K562 (cell line): ENCODE results near the gene COG3. TPM values are rescaled to one million over a fixed set of nuclear protein-coding genes. Genes with fewer than 3 reads are reported as not detected.

Source experiments
- ATAC-seq: fragments of 200-7000 bp; cut with Tn5 transposase; 3 replicates; pipeline ENCODE4 v1.9.1; 2020; ENCODE audit warnings: moderate library complexity
- BruUV-seq: library from RNA; stranded (reverse); fragments of 400-500 nt; replicated peaks from 2 replicates; lab custom pipeline; 2021; lab: Mats Ljungman, UMichigan
- CTCF ChIA-PET: fragments of 300-600 bp; formaldehyde crosslinking; extraction: SDS; loops from one replicate; lab custom pipeline; 2021; ENCODE audit warnings: low intra/inter-chr PET ratio; lab: Yijun Ruan, JAX
- POLR2A ChIA-PET: fragments of 300-600, 350-650 bp; sonication (Branson Sonifier 250); formaldehyde crosslinking; extraction: SDS; loops from one replicate; lab custom pipeline; 2021; ENCODE audit warnings: antibody characterized with exemption, inconsistent platforms; lab: Yijun Ruan, JAX
- DNase-seq, 4 experiments: peaks; one replicate each; pipeline versions ENCODE4 v3.0.0 to v3.0.0-alpha.2; 2011 to 2018; ENCODE audit warnings: low spot score in 3 of 4, mixed read lengths in 3 of 4; ENCODE audit errors: extremely low read depth in 1 of 4
- FAIRE-seq: peaks from 2 replicates; lab custom pipeline; 2011; peaks lifted over from hg19 to GRCh38; lab: Jason Lieb, UNC
- H2AFZ ChIP-seq: 2 replicates; pipeline ENCODE4 v1.6.0; 2011; ENCODE audit warnings: low read depth, low read length, control low read depth, inconsistent platforms
- H3K27ac ChIP-seq: fragments of 200-600 bp; 3 replicates; pipeline ENCODE4 v1.8.0; 2011; ENCODE audit warnings: low read depth, mild to moderate bottlenecking, control low read depth, inconsistent platforms, low read length, moderate library complexity, mixed read lengths; ENCODE audit errors: extremely low read depth
- H3K27me3 ChIP-seq, 2 experiments: fragments of 300-600 bp in 1 of 2; 2 replicates in 1 of 2; 3 replicates in 1 of 2; pipeline versions ENCODE4 v1.6.0 to v1.8.0; 2011; ENCODE audit warnings: inconsistent platforms in 2 of 2, low read length in 2 of 2, mild to moderate bottlenecking in 1 of 2, mixed read lengths in 1 of 2, moderate library complexity in 1 of 2; ENCODE audit not compliant: control insufficient read depth in 2 of 2, insufficient read depth in 2 of 2
- H3K36me3 ChIP-seq: fragments of 300-600 bp; 3 replicates; pipeline ENCODE4 v1.8.0; 2011; ENCODE audit warnings: mild to moderate bottlenecking, low read length, inconsistent platforms; ENCODE audit not compliant: control insufficient read depth, insufficient read depth
- H3K4me1 ChIP-seq, 2 experiments: fragments of 200-600 bp in 1 of 2; replicated peaks in 1 of 2; 2 replicates in 1 of 2; 3 replicates in 1 of 2; pipeline versions ENCODE4 v1.5.1 to v1.8.0; 2011; ENCODE audit warnings: inconsistent platforms in 2 of 2, low read length in 2 of 2, mild to moderate bottlenecking in 1 of 2, mixed read lengths in 1 of 2, moderate library complexity in 1 of 2; ENCODE audit not compliant: control insufficient read depth in 2 of 2, insufficient read depth in 2 of 2
- H3K4me2 ChIP-seq: 2 replicates; pipeline ENCODE4 v1.6.1; 2011; ENCODE audit warnings: low read length, control low read depth, inconsistent platforms, mixed read lengths; ENCODE audit not compliant: insufficient read depth
- H3K4me3 ChIP-seq: fragments of 200-600 bp; sonication (generic), shearing (Covaris generic); 2 replicates; pipeline ENCODE4 v1.5.1; 2016; ENCODE audit warnings: control low read depth, inconsistent platforms
- H3K79me2 ChIP-seq: fragments of 200-600 bp; 3 replicates; pipeline ENCODE4 v1.8.0; 2011; ENCODE audit warnings: low read length, inconsistent platforms; ENCODE audit not compliant: control insufficient read depth, insufficient read depth
- H3K9ac ChIP-seq, 2 experiments: 2 replicates each; pipeline versions ENCODE4 v1.6.0 to v1.6.1; 2011; ENCODE audit warnings: low read depth in 2 of 2, low read length in 2 of 2, control low read depth in 1 of 2, inconsistent platforms in 1 of 2, mild to moderate bottlenecking in 1 of 2, mixed read lengths in 1 of 2; ENCODE audit not compliant: insufficient read depth in 1 of 2
- H3K9me1 ChIP-seq: one replicate; pipeline ENCODE4 v1.6.0; 2011; ENCODE audit warnings: inconsistent platforms, mild to moderate bottlenecking, low read length, moderate library complexity; ENCODE audit not compliant: control insufficient read depth, insufficient read depth
- H3K9me3 ChIP-seq: replicated peaks from 2 replicates; pipeline ENCODE4 v1.5.1; 2011; ENCODE audit warnings: low read depth, low read length, inconsistent platforms; ENCODE audit not compliant: control insufficient read depth, insufficient read depth
- H4K20me1 ChIP-seq: replicated peaks from 2 replicates; pipeline ENCODE4 v1.6.1; 2011; ENCODE audit warnings: low read length, inconsistent platforms, mixed read lengths; ENCODE audit not compliant: control insufficient read depth, insufficient read depth
- CHD2 ChIP-seq: IDR thresholded peaks from 2 replicates; pipeline ENCODE4 v1.6.1; 2011; ENCODE audit warnings: low read depth, low read length
- EWSR1 ChIP-seq: fragments of 450-650 bp; IDR thresholded peaks from 2 replicates; pipeline ENCODE4 v1.6.1; 2018; ENCODE audit warnings: borderline replicate concordance, mild to moderate bottlenecking, low read depth, moderate library complexity; ENCODE audit not compliant: partially characterized antibody
- HMG20B ChIP-seq: fragments of 250-450 bp; sonication (Bioruptor Pico); IDR thresholded peaks from 2 replicates; pipeline ENCODE4 v1.5.0; 2021; ENCODE audit warnings: mild to moderate bottlenecking
- MAFF ChIP-seq: IDR thresholded peaks from 2 replicates; pipeline ENCODE4 v1.6.1; 2012; ENCODE audit warnings: low read length, improper control_type of control experiment
- NCOR1 ChIP-seq: fragments of 450-650 bp; IDR thresholded peaks from 2 replicates; pipeline ENCODE4 v1.6.1; 2016; ENCODE audit warnings: mild to moderate bottlenecking, moderate library complexity
- PHB2 ChIP-seq: fragments of 450-650 bp; IDR thresholded peaks from 2 replicates; pipeline ENCODE4 v1.6.1; 2017; ENCODE audit warnings: low read depth
- TOE1 ChIP-seq, 2 experiments: fragments of 450-650 bp in 1 of 2; sonication (generic) in 1 of 2; formaldehyde crosslinking in 1 of 2; IDR thresholded peaks; 2 replicates each; pipeline versions ENCODE4 v1.7.1 to v1.8.0; 2016 to 2022; ENCODE audit warnings: borderline replicate concordance in 2 of 2, mild to moderate bottlenecking in 2 of 2, antibody characterized with exemption in 1 of 2, inconsistent platforms in 1 of 2, low read depth in 1 of 2, missing genetic modification reagents in 1 of 2, moderate library complexity in 1 of 2
- ZEB2 ChIP-seq: fragments of 450-650 bp; IDR thresholded peaks from 2 replicates; pipeline ENCODE4 v1.6.1; 2016
- ZNF253 ChIP-seq: fragments of 250-450 bp; sonication (Bioruptor Pico); conservative IDR thresholded peaks from 2 replicates; pipeline ENCODE4 v1.6.1; 2021; ENCODE audit warnings: mild to moderate bottlenecking
- ZNF316 ChIP-seq: fragments of 450-650 bp; IDR thresholded peaks from 2 replicates; pipeline ENCODE4 v1.6.1; 2016
- WGBS: fragments of 100-300 bp; shearing (Covaris generic); methylation state at CpG from one replicate; pipeline ENCODE4 v1.1.6; 2016; ENCODE audit warnings: low coverage, mixed read lengths; ENCODE audit not compliant: insufficient coverage; ENCODE audit errors: missing lambda C conversion rate; 5-methylcytosine and 5-hydroxymethylcytosine counted together
- in situ Hi-C: fragments of 300-500 bp; cut with MboI; formaldehyde crosslinking; loops from 4 replicates; pipeline ENCODE4 v1.15.0; 2018; ENCODE audit warnings: inconsistent platforms, mixed read lengths
- intact Hi-C: fragments of 100-400 bp; cut with micrococcal nuclease; formaldehyde crosslinking; loops from 2 replicates; pipeline ENCODE4 v1.14.2; 2022
- polyA plus RNA-seq, 8 experiments: library from polyadenylated mRNA; depleted of rRNA in 4 of 8; stranded (reverse) in 5 of 8; unstranded in 3 of 8; fragments of >200 nt; fragmentation: Nextera tagmentation in 2 of 8; fragmentation: Illumina TruSeq in 1 of 8; extraction: Ambion mirVana in 2 of 8; extraction: Trizol in 1 of 8; gene quantifications; 2 replicates each; pipeline versions ENCODE4 v1.2.1 to v1.2.3, GENCODE V29; 2011 to 2014; ENCODE audit warnings: inconsistent platforms in 1 of 8, missing spikeins in 1 of 8
- total RNA-seq, 7 experiments: library from RNA; depleted of rRNA in 6 of 7; stranded (reverse); fragments of >200 nt in 6 of 7; fragmentation: Illumina TruSeq in 2 of 7; extraction: Trizol in 2 of 7; gene quantifications; 2 replicates each; pipeline versions ENCODE4 v1.2.1 to v1.2.3, GENCODE V29; 2011 to 2021; ENCODE audit warnings: low replicate concordance in 1 of 7

COG3 gene
- total and polyA plus RNA-seq, 9 of the 15 experiments (the other 6 are each of a cell fraction or from before 2014, with no cell fraction given): 3.9 to 22.9 (median 14.5) TPM

- H3K9ac ChIP-seq: no peak overlapping the region
Measured at GRCh38 chr13:45436953-45437352, 27.8 kb upstream of the COG3 start.

DNA sequence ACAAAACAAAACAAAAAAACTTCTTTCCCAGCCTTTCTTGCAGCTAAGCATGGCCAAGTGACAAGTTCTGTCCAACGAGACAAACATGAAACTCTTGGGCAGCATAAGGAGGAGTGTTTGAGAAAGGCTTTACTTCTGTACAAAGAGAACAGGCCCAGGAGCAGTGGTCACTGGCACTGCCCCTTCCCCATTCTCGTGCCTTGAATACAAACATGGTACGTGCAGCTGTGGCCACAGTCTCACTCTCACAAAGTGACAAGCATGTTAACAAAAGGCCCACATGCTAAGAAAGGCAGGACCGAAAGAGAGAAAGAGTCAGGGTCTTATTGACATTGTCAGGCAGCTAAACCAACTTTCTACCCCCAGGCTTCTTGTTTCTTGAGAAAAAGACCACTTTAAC lies 26.8 kb upstream of the COG3 start:
- H3K4me1 ChIP-seq: peaks cover 0 to 7% of the 10 kb centered on the region in 2 experiments; a peak in 1 of 5 replicates
- POLR2A ChIA-PET: interaction anchor here (0.6 to 1.1 kb wide), 3 partner anchors 8 to 897 kb away, joined by 3 read pairs; no protein-coding TSS in a partner anchor
- in situ Hi-C loops: no loop called here
- TF ChIP-seq ZNF253 (CRISPR knock-in tag) (no peak), HMG20B (CRISPR knock-in tag) (no peak), EWSR1 (no peak), NCOR1 (no peak), TOE1 (IDR thresholded peaks at IDR 0.05; ENCODE audit: borderline replicate concordance) (no peak), TOE1 (CRISPR knock-in tag; IDR thresholded peaks at IDR 0.05; ENCODE audit: borderline replicate concordance, low read depth) (no peak), MAFF (no peak), CHD2 (no peak), PHB2 (no peak)

More at GRCh38 chr13:45436953-45437352, 27.8 kb upstream of the COG3 start:
- intact Hi-C loops (no loop called here), in situ Hi-C loops (no loop called here)
- Histone ChIP-seq H3K27ac (no peak overlapping the region), H3K4me2 (no peak overlapping the region), H3K4me1 (peaks cover 0 to 7% of the 10 kb centered on the region in 2 experiments; a peak in 1 of 5 replicates), H3K4me3 (no peak overlapping the region), H3K36me3 (no peaks in the 10 kb centered on the region), H3K9me1 (no peaks in the 10 kb centered on the region), H3K79me2 (no peaks in the 10 kb centered on the region), H4K20me1 (no peaks in the 10 kb centered on the region), H2AFZ (no peak overlapping the region), H3K27me3 (no peaks in the 10 kb centered on the region), H3K9me3 (no peaks in the 10 kb centered on the region)
- ChIA-PET POLR2A (no interaction called here), CTCF (no interaction called here)
- DNase-seq (no peak), FAIRE-seq (no peak), ATAC-seq (no peak)
- 34% methylated on average over 3 of the region's 4 CpGs for WGBS
- BruUV-seq: no TSS peak
- TF ChIP-seq ZNF316 (0 out of 2 replicates have a peak, but pooled peaks have one; percentile 13), ZEB2 (no peak)

More for the DNA sequence above, 26.8 kb upstream of the COG3 start:
- H3K4me2 ChIP-seq: no peak overlapping the region
- ATAC-seq (no peak), FAIRE-seq (no peak), DNase-seq (no peak)
- no TSS peak for BruUV-seq
- no peaks in the 10 kb centered on the region for H3K9me1 ChIP-seq
- H3K36me3 ChIP-seq: no peaks in the 10 kb centered on the region
- no peaks in the 10 kb centered on the region for H3K9me3 ChIP-seq
- H2AFZ ChIP-seq: 0 out of 2 replicates have a peak overlapping the region, but pooled peaks have one; percentile 23
- WGBS: 29% methylated on average over 4 of the region's 4 CpGs
- H3K79me2 ChIP-seq: no peaks in the 10 kb centered on the region
- intact Hi-C loops: no loop called here
- no peaks in the 10 kb centered on the region for H4K20me1 ChIP-seq
- no peak overlapping the region for H3K27ac ChIP-seq
- no peaks in the 10 kb centered on the region for H3K27me3 ChIP-seq
- no peak overlapping the region for H3K9ac ChIP-seq
- CTCF ChIA-PET: no interaction called here
- no peak overlapping the region for H3K4me3 ChIP-seq
